T follicular helper cell (primary cell): ENCODE results near the gene PRAMEF11.
"Not testable (repeated sequence)": the region's sequence is repeated elsewhere in the genome, so short reads cannot be mapped to it uniquely, and the experiment has no call there.

ENCODE experiments used
- DNase-seq: peaks from one replicate; pipeline ENCODE4 v3.0.0-alpha.2; 2020; ENCODE audit warnings: low read depth
- total RNA-seq, 2 experiments: gene quantifications; one replicate each; lab custom pipeline; 2026; lab: John Stamatoyannopoulos, UW

The PRAMEF11 gene
- total RNA-seq, result 0 reads per million in 2 experiments

DNA sequence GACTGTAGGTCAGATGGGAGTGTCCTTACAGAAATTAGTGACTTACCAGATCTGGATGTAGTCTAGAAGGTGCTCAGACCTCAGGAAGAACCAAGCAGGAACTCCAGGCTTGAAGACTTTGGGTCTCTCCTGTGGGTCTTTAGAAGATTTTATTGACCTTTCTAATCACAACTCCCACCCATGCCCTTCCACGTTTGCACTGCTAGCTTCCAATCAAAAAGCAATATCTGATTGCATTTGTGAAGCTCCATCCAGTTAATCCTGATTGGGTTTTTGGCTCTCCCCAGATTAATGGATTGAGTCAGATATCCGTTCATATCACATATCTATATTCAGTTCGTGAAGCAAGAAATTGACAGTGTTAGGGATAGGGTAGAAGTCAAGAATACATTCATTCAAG, at the start of gene PRAMEF11:
TSS of gene PRAMEF11 (minus strand) at position 101 of the 400 bp plus-strand sequence. CDS start 2,621 bp downstream, outside the sequence.
- not testable (repeated sequence) for DNase-seq

GRCh38 chr1:12878453-12878852, 47.2 kb upstream of the PRAMEF11 start:
- DNase-seq, result not testable (repeated sequence)

DNA sequence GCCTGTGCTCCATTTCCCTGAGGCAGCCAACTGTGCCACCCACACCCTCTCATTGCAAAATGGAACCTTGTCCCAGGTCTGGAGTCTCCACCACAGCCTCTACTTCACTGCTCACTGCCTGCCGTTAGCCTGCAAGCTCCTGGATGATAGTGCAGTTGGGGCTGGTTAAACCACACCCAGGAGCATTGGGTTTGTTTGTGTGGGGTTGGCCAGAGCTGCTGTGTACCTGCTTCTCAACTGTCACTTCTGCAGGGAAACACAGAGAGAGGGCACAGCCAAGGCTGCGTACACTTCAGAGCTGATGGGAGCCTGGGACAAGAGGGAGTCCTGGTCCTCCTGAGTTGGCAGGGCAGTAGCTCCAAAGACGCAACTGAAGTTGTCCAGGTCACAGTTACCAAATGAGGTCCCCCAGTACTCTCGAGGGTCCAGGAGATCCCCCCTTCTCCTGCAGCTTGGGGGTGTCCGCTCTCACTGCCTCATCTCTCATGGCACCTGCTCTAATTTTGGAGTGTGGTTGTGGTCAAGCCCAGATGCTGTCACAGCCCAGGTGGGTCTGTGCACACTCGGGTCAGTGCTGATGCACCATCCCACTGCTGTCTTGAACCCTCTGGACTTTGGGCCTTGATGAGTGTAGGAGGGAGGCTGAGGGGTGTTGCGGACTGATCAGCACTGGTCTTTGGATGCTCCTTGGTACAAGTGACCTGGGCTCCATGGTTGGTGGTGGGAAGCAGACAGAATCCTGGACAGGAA, 32.1 kb upstream of the PRAMEF11 start:
- not testable (repeated sequence) for DNase-seq

- DNase-seq, result not testable (repeated sequence)
Observed at GRCh38 chr1:12856786-12857185, 25.6 kb upstream of the PRAMEF11 start, which contains the start of gene PRAMEF2. Gene PRAMEF2 (plus strand): TSS chr1:12857086. CDS start chr1:12859010, 1,924 bp downstream.

- DNase-seq, result no peak
Observed at GRCh38 chr1:12851779-12852178, 20.6 kb upstream of the PRAMEF11 start.

GRCh38 chr1:12848620-12849019, 17.4 kb upstream of the PRAMEF11 start, which contains the start of gene HNRNPCL1:
Gene HNRNPCL1 (minus strand): TSS chr1:12848720. CDS start chr1:12848289, 431 bp downstream.
- DNase-seq, result not testable (repeated sequence)

DNA sequence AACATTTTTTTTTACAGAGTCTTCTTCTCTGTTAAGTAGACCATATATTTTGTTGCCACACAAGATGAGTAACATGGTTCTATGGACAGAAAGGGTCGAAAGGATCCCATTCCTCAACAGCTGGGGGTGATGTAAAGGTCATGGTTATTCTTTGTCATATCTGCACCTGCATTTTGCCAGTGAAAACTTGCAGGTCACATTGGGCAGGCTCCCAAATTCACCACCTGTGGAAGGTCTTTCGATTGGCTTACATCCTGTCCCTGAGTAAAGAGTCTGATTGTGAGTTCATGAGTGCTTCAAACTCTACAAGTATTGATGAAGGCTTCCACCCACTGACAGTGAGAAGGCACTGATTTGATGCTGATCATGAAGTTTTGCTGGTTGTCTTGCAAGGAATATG, 2.0 kb upstream of the PRAMEF11 start:
- DNase-seq, result not testable (repeated sequence)

GRCh38 chr1:12819061-12819460, 12.1 kb downstream of the PRAMEF11 start:
- DNase-seq, result not testable (repeated sequence)

- DNase-seq, result no peak
Observed at GRCh38 chr1:12811409-12811784, 19.8 kb downstream of the PRAMEF11 start.

DNA sequence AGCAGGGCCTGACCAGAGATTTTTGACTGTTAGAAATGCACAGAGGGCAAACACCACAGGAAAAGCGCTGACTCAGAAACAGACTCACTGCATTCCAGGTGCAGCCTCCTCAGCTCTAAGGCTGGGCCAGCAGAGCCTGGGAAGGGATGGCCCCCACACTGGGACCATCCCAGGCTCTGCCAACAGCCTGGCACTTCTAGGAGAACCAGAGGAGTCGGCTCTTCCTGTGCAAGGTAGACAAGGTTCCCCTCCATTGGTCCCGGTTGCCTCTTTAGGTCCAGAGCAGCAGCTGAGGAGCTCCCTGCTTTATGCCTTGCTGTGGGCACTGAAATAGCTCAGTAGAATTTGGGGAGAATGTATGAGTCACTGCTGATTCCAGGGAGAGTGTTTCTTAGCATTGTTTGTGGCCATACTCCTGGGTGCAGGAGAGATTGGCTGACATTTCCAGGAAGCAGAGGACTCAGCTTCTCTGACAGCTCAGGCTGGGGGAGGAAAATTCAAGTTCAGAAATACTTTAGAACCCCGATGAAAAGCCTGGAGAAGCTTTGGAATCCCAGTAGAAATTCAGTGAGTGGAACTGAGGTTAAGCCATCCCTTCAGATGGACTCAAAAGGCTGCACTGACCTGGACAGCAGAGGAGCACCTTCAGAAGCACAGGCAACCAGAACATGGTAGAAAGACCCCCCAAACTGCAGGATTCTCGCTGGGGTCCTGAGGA, 20.4 kb downstream of the PRAMEF11 start:
- no peak for DNase-seq

GRCh38 chr1:12809933-12810332, 21.3 kb downstream of the PRAMEF11 start:
- no peak for DNase-seq

DNA sequence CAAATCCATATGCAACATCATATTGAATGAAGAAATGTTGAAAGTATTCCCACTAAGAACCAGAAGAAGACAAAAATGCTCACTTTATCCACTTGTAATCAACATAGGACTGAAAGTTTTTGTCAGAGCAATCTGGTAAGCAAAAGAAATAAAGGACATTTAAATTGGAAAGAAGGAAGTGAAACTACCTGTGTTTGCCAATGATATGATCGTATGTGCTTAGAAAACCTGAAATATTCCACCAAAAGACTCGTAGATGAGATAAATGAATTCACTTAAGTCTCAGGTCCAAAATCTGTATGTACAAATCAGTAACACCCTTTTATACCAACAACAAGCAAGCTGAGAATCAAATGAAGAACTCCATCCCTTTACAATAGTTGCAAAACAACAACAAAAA, 31.5 kb downstream of the PRAMEF11 start:
- no peak for DNase-seq

GRCh38 chr1:12798911-12799310, 32.3 kb downstream of the PRAMEF11 start:
- no peak for DNase-seq

- not testable (repeated sequence) for DNase-seq
Observed at GRCh38 chr1:12791097-12791496, 40.1 kb downstream of the PRAMEF11 start, which contains the start of gene PRAMEF1. Gene PRAMEF1 (plus strand): TSS chr1:12791397. CDS start chr1:12793228, 1,831 bp downstream.

- DNase-seq, result not testable (repeated sequence)
Observed at GRCh38 chr1:12784729-12785128, 46.5 kb downstream of the PRAMEF11 start.

DNA sequence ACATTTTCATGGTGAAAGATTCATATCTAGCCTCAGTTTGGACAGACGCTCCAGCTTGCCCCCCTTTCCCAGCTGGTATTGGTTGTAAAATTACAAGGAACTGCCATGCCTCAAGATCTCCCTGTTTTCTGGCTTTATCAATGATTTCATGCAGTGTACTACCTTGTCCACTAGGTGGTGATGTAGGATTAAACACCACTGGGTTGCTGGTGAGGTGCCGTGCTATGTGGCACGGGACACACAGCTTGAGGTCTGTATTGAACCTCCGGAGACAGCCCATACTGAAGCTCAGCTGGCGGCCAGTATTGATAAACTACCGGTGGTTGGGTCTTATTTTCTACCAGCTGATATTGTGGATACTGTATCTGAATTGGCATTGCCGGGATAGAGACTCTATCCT, 47.4 kb downstream of the PRAMEF11 start:
- DNase-seq, result not testable (repeated sequence)

DNA sequence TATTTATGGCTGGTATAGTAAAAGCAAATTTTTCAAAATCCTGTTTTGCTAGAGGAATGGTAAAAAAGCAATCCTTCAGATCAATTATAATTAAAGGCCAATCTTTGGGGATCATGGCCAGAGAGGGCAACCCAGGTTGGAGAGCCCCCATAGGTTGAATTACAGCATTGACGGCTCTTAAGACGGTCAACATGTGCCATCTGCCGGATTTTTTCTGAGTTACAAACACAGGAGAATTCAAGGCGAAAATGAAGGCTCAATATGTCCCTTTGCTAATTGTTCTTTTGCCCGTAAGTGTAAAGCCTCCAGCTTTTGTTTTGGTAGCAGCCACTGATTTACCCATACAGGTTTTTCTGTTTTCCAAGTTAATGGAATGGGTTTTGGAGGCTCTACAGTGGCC, 49.7 kb downstream of the PRAMEF11 start:
- not testable (repeated sequence) for DNase-seq

GRCh38 chr1:12778907-12779306, 52.3 kb downstream of the PRAMEF11 start:
- DNase-seq, result no peak

- DNase-seq, result no peak
Observed at GRCh38 chr1:12778061-12778460, 53.1 kb downstream of the PRAMEF11 start.

DNA sequence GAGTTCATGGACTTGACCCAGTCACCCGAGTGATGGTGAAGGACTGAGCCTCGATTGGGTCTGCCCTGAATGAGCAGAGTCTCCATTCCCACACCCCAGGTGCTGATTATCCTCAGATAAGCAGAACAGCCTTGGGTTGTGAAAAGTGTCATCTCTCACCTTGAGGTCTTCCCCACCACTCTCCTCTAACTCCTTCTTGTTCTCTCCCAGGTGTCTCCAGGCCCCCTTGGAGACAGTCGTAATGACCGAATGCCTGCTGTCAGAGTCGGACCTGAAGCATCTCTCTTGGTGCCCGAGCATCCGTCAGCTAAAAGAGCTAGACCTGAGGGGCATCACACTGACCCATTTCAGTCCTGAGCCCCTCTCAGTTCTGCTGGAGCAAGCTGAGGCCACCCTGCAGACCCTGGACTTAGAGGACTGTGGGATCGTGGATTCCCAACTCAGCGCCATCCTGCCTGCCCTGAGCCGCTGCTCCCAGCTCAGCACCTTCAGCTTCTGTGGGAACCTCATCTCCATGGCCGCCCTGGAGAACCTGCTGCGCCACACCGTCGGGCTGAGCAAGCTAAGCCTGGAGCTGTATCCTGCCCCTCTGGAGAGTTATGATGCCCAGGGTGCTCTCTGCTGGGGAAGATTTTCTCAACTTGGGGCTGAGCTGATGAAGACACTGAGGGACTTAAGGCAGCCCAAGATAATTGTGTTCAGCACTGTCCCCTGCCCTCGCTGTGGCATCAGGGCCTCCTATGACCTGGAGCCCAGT, 54.2 kb downstream of the PRAMEF11 start:
- DNase-seq, result no peak

DNA sequence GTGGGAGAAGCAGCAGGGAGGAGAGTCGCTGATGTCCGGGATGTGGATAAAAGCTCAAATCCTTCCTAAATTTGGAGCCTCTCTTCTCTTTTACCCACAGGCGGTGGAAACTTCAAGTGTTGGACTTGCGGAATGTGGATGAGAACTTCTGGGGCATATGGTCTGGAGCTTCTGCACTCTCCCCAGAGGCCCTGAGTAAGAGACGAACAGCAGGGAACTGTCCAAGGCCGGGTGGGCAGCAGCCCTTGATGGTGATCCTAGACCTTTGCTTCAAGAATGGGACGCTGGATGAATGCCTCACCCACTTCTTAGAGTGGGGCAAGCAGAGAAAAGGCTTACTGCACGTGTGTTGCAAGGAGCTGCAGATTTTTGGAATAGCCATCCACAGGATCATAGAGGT, 55.8 kb downstream of the PRAMEF11 start:
- DNase-seq, result no peak

GRCh38 chr1:12774801-12775345, 56.3 kb downstream of the PRAMEF11 start:
- DNase-seq, result no peak
